Kidney capillary endothelial cell (primary cell): ENCODE data around the gene SMPDL3A.
"Not testable (repeated sequence)": the region's sequence is repeated elsewhere in the genome, so short reads cannot be mapped to it uniquely, and the experiment has no call there.

Experiments used
- DNase-seq: peaks from one replicate; pipeline ENCODE4 v3.0.0-alpha.2; 2018; ENCODE audit warnings: low spot score

Gene SMPDL3A, protein sequence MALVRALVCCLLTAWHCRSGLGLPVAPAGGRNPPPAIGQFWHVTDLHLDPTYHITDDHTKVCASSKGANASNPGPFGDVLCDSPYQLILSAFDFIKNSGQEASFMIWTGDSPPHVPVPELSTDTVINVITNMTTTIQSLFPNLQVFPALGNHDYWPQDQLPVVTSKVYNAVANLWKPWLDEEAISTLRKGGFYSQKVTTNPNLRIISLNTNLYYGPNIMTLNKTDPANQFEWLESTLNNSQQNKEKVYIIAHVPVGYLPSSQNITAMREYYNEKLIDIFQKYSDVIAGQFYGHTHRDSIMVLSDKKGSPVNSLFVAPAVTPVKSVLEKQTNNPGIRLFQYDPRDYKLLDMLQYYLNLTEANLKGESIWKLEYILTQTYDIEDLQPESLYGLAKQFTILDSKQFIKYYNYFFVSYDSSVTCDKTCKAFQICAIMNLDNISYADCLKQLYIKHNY

DNA sequence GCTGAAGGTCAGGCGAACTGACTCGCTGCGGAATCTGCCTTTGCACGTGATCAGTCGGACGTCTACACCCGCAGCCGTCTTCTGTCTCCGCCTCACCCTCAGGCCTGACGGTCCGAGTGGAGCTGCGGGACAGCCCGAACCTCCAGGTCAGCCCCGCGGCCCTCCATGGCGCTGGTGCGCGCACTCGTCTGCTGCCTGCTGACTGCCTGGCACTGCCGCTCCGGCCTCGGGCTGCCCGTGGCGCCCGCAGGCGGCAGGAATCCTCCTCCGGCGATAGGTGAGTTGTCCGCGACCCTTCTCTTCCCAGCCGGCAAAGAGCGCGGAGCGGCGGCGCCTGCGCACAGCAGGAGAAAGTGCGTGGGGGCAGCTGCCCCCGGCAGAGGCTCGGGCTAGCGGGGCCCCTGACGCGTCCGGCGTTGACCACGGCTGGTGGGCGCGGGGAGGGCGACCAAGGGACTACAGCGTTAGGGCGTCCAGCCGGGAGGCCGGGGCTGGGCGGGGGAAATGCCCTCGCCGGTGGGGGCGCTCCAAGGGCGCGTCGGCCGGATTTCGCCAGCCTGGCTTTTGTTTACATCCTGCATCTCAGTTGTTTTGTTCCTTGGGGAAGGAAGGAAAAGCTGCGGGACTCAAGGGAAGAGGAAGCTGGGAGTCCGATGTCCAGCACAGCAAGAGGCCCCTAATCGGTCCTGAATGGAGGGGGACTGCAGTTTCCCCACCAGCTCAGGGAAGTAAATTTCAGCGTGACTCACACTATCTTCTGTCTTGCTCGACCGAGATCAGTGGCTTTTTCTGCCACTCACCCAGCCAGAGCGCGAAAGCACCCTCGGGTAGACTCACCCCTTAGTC, at the start of gene SMPDL3A:
SMPDL3A (plus strand) TSS at position 77 of the 846 bp plus-strand sequence; CDS start at position 166, 89 bp downstream.
- DNase-seq = peak; percentile 63

DNA sequence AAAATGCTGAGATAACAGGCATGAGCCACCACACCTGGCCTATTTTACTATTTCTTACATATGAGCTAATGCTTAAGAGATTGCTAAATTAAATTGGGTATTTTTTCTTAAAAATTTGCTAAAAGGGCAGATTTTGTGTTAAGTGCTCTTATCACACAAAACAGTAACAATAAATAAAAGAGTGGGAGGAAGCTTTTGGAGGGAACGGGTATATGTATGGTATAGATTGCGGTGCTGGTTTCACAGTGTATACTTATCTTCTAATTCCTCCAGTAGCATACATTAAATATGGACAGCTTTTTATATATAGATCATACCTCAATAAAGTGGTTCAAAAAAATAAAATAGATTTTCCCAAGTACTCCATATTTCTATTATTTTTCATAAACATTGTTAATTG, 49.0 kb upstream of the SMPDL3A start:
- no peak for DNase-seq

DNA sequence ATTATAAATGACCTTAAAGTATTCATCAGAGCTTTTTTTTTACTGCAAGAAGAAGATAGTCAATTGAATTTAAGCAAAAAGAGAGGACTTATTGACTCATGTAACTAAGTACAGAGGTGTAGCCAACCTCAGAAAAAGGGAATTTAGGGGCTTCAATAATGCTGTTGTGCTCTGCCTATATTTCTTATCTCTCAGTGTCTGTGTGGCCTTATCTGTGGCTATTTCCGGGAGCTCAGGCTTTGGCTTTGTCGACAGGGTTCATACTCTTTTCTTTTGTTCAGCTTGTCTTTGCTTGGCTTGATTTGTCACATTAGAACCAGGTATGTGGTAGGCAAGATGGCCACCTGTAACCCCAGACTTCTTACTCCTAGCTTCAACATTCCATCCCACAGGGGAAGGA, 48.1 kb upstream of the SMPDL3A start:
- no peak for DNase-seq

DNA sequence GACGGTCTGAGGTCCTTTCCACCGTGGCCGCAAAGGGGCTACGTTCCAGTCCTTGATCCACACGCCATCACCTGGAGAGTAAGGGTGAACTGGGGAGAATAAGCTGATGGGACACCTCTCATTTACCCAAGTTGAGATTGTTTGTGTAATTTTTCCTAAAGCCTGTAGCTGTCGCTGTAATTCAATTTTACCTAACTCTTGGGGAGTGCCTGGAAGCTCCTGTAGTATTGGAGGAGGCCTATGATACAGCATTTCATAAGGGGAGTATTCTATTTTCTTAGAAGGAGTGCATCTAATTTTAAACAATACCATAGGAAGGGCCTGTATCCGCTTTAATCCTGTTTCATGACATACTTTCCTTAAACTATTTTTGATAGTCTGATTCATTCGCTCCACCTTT, 44.8 kb upstream of the SMPDL3A start:
- not testable (repeated sequence) for DNase-seq

DNA sequence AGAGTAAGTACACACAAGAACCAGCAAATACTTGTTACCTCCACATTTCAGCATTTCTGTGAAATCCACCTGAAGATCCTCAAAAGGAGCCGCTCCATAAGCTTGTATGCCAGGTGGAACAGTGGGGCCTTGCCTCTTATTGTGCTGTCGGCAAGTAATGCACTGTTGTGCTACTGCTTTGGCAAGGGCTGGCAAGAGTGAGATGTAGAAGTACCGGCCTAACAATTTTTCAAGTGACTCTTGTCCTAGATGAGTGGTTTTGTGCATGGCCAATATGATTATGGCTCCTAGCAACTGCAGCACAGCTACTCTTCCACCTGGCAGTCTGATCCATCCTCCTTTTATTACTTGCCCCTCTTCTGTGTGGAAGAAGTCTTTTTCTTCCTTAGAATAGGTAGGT, 44.2 kb upstream of the SMPDL3A start:
- DNase-seq = not testable (repeated sequence)

DNA sequence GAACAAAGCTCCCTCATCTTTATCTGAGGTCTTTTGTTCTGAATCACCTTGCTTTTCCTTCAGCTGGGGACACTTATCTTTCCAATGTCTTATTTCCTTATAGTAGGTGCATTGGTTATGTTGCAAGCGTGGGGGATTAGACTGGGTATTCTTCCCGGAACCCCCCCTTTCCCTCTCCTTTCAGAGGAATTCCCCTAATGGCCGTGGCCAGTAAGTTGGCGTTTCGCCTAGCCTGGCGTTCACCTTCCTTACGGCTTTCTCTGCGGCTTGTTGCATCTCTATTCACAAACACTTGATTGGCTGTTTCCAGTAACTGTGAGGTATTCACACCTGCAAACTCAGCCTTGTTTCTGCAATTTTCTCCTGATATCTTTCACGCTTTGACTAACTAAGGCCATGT, 42.4 kb upstream of the SMPDL3A start:
- no peak for DNase-seq

DNA sequence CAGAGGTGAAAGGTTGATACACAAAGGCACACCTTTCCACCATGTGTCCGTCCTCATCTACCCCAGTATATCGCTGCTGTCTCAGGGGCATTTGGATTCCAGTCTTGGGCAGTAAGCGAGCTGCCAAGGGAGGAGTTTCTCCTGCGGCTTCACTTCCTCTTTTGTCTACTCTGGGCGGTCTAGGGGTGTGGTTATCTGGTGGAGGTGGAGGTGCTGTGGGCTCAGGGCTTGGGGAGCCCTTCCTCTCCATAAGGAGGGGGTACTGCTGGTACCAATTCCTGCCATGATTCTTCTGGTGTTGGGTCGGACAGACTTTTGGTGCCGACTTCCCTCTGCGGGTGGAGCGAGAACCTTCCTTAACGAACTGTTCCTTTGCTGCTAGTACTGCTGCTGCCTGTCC, 41.5 kb upstream of the SMPDL3A start:
- DNase-seq = no peak

DNA sequence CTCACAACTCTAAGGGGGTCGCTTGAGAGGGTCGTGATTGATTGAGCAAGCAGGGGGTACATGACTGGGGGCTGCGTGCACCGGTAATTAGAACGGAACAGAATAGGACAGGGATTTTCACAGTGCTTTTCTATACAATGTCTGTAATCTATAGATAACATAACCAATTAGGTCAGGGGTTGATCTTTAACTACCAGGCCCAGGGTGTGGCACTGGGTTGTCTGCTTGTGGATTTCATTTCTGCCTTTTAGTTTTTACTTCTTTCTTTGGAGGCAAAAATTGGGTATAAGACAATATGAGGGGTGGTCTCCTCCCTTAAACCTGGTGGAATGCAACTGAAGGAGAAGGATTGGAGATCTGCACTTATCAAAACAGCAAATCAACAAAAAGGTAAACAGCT, 40.1 kb upstream of the SMPDL3A start:
- not testable (repeated sequence) for DNase-seq

DNA sequence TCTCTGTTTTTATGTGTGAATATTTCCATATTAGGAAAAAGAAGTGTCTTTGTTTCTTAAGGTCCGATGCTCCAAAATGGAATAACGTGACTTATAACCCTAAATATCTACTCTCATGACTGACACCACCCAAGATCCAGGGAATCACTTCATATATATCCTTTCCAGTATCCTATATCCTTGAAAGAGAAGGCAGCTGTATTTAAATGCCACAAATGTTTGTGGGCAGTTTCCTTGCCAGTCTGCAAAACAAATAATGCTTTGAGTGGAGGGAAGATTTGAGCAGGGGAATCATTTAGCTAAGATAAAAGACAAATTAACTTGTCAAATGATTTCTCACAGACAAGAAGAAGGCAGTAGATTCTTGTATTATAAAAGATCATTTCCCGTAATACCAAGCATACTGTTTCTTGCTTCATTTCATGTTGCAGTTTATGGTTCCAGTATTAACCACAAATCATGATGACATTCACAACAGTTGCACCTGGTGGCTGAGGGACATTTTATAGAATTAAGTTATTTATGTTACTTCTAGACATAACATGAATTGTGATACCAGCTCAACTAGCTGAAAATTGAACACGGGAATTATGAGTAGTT, 39.5 kb upstream of the SMPDL3A start:
- DNase-seq = no peak

DNA sequence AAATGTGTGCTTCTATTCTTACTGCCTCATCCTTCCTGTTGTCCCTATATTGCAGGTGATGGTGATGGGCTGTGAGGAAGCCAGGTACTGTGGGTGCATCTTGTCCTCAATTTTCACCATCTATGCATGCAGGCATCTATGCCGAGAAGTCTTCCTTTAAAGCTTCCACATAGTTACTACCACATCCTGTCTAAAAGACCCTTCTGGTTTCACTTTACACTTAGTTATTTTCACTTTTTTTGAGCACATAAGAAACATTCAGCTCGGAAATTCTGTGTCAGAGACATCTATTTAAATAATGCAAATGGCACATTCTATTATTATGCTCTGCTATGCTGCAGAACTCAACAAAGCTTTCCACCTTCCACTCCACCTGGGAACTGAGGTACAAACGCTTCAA, 37.7 kb upstream of the SMPDL3A start:
- no peak for DNase-seq

DNA sequence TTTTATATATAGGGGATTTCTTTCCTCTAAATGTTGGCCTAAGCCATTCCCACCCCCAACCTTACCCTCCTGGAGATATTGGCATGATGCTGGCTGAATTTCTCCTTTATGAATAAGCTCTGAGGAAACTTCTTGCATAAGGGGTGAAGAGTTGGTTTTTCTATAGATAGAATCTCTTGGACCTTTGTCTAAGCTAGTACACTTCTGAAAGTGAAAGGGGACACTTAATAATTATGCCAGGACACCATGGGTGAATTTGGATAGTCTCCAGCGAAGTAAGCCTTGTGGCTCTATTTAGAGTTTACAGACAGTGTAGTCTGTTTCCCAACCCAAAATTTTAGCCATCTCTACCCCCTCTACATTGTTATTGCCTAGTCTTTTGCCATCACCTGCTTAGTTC, 36.6 kb upstream of the SMPDL3A start:
- no peak for DNase-seq

DNA sequence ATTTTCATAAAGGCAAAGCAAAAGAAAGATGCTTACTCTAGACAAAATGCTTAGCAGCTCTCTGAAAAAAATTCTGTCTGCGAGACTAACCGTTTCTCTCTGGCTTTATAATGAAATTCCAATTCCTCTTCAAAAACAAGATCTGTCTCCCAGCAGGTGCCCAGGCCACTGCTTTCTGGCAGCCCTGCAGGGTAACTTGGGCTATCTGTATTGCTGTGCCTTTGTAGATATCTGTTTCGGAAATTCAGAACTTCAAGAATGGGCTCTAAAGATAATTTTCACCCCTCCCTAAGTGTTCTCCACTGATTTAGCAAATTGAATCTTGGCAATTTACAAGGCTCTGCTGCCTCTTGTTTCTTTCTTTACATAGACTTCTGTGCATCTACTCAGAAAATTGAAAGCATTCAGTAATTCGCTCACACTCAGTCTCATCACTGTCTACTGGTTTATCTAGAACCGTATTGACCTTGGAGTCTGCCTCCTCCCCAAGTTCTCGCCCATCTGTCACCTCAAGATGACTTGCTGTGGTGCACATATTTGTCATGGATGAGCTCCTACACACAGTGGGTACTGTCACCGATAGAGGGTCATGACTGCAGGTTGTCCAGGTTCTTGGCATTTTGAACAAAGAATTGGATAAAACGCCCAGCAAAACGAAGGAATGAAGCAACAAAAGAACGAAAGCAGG, 35.9 kb upstream of the SMPDL3A start:
- no peak for DNase-seq

DNA sequence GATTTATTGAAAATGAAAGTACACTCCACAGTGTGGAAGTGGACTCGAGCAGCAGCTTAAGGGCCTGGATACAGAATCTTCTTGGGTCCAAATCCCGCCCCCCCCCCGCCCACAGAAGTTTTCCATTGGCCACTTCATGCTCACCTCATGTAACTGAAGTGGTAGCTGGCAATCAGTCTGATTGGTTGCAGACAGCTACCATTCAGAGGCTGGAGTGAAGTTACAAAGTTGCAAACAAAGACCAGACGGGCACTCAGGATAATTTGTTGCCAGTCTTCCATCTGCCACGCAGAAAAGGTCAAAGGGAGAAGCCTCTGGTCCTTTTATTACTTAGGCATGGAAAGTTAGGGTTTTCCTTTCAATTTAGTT, 35.4 kb upstream of the SMPDL3A start:
- DNase-seq = no peak

DNA sequence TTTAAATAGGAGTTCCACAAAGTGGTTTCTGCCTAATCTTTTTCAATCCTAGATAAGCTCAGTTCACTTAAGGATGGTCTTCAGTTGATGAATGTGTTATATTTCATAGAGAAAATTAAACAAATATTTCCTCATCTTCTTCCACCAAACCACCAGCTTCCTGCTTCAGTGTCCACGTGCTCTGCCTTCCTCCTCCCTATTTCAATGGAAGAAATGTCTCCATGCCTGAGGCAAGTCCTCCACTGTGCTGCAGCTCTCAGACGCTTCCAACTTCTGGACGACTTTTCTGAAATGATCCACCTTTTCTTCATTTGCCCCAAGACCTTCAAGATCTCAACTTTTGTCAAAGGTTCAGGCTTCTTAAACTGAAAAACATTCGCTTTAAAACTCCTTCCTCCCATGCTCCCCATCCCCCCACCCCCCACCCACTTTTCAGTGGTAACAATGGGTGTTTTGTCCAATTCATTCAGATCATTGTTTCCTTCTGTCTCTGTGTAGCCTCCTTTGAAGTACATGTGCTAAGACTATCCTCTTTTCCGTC, 34.8 kb upstream of the SMPDL3A start:
- DNase-seq = no peak

DNA sequence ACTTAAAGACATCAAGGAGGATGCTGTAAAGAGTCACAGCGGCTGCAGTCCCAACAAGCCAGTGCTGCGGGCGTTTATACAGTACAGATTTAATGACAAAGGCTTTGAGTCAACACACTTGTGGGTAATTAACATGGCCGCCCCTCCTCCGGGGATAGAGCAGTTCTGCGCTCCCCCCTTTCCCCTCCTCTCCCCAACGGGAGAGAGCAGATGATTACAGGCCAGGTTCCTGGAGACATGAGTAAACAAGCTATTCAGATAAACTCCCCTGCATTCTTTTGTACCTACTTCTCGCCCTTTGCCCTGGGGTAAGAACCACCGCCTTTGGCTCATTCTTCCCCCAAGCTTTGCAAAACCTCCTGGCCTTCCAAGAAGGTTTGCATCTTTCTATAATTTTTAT, 33.2 kb upstream of the SMPDL3A start:
- DNase-seq = no peak

DNA sequence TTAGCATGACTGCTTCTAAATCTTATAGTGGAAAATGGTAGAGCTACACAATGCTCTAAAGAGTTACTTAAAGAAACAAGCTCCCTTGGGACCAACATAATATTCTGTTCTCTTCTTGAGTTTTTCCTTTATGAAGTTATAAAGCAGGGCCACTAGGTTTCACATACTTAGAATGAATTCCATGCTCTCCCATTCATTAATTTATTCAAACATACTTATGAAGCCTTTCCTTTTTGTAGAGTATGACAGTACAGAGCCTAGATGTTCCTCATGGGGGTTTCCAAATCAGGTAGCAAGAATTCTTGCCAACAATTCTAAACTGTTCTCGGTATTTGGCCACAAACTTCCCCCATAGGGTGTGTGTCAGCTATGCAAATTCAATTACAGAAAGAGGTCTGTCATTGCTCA, 30.1 kb upstream of the SMPDL3A start:
- no peak for DNase-seq

DNA sequence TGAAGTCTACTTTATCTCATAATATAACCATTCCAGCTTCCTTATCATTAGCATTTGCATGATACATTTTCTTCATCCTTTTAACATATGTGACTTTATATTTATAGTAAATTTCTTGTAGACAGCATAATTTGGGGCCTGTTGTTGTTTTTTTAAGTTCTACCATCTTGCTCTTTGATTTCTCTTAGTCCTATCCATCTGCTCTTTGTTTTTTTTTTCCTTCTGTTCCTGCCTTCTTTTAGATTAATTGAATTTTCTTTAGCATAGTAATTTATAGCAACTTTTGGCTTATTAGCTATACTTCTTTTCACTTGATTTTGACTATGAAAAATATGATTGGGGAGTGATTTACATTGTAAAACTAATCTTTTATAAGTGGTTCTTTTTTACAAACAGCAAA, 28.7 kb upstream of the SMPDL3A start:
- no peak for DNase-seq

DNA sequence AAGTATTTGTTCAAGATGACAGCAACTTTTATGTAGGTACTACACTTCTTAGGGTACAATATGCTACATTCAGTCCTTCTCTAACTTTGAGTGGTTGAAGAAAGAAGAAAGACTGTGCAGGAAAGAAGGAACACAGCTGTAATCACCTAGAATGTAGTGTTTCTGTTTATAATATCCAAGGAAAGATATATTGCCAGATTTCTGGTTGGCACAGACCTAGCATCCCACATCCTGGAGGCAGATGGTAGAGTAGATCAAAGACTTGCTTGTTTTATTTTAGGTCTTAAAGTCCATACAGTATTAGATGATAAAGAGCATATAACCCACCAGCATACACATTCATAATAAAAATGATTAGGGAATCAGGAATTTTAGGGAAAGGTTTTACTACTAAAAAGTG, 22.8 kb upstream of the SMPDL3A start:
- DNase-seq = no peak

DNA sequence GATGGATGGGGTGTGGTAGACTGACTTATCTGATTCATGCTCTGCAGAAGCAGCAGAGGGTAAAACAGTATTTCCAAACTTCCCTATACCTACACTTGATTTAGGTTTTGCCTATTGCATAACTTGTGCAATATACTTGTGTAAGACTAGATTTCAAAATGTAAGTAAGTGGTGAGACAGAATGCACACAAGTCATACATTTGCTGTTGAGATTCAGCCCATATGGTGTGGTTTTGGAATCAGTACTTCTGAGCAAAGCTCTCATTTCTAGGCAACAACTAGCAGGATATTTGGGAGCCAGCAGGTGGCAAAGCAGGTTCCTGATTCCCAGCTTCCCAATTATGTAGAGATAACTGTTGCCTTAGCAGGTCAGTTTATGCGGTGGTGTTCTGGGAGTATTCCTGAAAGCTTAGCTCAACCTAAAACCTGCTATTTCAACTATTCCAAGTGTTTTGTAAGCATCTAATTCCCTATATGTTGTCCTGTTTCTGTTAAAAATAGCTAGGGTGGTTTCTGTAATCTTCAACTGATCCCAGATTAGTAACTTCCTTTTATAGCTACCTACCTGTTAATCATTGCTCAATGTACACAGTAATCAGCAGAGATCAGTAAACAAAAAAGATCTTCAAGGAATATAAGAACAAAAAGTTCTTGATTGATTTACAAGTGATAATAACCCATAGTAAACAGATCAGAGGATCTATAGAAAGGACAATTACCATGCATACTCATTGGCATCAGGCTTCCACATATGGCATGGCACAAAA, 18.0 kb upstream of the SMPDL3A start:
- no peak for DNase-seq

DNA sequence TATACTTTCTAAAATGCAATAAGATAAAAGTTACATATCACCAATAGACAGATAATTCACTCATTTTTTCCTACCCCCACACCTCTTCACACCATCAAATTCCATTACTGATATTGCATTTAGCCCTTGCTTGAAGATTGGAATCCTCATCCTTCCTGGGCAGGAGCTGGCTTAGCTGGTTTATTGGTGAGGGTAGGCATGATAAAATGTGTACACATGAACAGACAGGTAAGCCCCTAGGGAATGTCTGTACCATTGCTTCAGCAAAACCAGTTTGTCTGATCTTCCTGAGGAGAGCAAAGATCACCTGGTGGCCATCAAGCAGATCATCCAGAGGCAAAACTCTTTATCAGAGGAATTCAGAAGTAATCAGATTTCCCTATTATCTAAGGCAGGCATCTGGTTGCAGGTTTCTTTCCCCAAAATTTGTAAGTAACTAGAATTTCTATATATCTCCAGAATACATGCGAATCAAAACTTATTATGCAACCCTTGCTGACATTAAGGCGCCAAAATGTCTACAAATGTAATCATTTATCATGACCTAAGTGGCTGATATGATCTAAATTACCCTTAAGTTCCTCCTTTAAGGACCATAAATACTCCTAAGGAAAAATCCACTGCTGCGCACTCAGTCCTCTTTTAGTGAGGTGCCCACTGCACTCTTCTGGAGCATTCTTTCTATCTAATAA, 16.2 kb upstream of the SMPDL3A start:
- DNase-seq = no peak

DNA sequence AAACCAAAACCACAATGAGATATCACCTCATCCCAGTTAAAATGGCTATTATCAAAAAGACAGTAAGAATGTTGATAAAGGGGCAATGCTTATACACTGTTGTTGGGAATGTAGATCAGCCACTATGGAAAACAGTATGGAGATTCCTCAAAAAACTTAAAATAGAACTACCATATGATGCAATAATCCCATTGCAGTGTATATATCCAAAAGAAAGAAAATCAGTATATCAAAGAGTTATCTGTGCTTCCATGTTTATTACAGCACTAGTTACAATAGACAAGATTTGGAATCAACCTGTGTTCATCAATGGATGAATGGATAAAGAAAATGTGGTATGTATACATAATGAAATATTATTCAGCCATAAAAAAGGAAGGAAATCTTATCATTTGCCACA, 13.1 kb upstream of the SMPDL3A start:
- no peak for DNase-seq
